ENCODE data around the gene MDN1. TPM values are rescaled to one million over a fixed set of nuclear protein-coding genes. Genes with fewer than 3 reads are reported as not detected.
A peak's percentile ranks its signal among the peaks of the same experiment; 100 is the strongest.

Gene MDN1, protein sequence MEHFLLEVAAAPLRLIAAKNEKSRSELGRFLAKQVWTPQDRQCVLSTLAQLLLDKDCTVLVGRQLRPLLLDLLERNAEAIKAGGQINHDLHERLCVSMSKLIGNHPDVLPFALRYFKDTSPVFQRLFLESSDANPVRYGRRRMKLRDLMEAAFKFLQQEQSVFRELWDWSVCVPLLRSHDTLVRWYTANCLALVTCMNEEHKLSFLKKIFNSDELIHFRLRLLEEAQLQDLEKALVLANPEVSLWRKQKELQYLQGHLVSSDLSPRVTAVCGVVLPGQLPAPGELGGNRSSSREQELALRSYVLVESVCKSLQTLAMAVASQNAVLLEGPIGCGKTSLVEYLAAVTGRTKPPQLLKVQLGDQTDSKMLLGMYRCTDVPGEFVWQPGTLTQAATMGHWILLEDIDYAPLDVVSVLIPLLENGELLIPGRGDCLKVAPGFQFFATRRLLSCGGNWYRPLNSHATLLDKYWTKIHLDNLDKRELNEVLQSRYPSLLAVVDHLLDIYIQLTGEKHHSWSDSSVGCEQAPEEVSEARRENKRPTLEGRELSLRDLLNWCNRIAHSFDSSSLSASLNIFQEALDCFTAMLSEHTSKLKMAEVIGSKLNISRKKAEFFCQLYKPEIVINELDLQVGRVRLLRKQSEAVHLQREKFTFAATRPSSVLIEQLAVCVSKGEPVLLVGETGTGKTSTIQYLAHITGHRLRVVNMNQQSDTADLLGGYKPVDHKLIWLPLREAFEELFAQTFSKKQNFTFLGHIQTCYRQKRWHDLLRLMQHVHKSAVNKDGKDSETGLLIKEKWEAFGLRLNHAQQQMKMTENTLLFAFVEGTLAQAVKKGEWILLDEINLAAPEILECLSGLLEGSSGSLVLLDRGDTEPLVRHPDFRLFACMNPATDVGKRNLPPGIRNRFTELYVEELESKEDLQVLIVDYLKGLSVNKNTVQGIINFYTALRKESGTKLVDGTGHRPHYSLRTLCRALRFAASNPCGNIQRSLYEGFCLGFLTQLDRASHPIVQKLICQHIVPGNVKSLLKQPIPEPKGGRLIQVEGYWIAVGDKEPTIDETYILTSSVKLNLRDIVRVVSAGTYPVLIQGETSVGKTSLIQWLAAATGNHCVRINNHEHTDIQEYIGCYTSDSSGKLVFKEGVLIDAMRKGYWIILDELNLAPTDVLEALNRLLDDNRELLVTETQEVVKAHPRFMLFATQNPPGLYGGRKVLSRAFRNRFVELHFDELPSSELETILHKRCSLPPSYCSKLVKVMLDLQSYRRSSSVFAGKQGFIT (N-terminal part only)
- polyA plus RNA-seq (2012; ENCODE audit: insufficient read depth, insufficient read length, low read depth): 51.2 TPM

DNA sequence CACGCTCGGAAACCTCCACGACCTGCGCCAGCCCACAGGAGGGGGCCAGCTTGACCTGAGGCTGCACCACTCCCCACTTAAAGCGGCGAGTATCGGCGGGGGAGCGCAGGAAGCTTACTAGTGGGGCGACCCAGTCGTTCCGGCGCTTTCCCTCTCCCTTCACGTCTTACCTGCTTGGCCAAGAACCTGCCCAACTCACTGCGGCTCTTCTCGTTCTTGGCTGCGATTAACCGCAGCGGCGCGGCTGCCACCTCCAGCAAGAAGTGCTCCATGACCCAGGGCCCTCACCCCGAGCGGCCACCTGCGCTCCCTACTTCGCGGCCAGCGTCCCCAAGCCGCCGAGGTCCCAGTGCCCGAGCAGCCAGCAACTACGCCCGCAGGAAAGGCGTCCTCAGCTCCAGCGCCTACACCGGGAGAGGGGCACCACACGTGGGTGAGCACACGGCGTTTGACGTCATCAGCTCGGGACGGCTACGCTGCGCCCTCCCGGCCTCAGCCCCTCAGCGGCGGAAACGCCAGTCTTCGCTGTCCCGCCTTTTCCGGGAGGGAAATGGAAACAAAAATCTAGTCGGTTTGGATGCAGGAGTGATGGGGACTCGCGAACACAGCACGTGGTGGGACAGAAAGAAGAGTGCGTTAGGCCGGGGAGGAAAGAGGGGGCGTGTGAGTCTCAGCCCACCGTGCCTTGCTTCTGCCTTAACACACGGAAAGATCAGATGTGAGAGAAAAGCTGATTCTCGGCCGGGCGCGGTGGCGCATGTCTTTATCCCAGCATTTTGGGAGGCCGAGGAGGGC lies at the start of gene MDN1:
Gene MDN1, minus strand, starts transcription at position 459 of the 795 bp plus-strand sequence. Its CDS starts 187 bp downstream, at position 272.
- peak within 1 kb of the TSS; percentile 75 for H3K4me3 ChIP-seq (ENCODE audit: low read depth, low read length)
- H3K4me1 ChIP-seq: peaks cover 6% of the 10 kb centered on the region
- TF ChIP-seq, protein P1, sequence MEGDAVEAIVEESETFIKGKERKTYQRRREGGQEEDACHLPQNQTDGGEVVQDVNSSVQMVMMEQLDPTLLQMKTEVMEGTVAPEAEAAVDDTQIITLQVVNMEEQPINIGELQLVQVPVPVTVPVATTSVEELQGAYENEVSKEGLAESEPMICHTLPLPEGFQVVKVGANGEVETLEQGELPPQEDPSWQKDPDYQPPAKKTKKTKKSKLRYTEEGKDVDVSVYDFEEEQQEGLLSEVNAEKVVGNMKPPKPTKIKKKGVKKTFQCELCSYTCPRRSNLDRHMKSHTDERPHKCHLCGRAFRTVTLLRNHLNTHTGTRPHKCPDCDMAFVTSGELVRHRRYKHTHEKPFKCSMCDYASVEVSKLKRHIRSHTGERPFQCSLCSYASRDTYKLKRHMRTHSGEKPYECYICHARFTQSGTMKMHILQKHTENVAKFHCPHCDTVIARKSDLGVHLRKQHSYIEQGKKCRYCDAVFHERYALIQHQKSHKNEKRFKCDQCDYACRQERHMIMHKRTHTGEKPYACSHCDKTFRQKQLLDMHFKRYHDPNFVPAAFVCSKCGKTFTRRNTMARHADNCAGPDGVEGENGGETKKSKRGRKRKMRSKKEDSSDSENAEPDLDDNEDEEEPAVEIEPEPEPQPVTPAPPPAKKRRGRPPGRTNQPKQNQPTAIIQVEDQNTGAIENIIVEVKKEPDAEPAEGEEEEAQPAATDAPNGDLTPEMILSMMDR (IDR thresholded peaks at IDR 0.05; ENCODE audit: low read depth, low read length): no peak
- no peaks in the 10 kb centered on the region for H3K27me3 ChIP-seq
- H3K36me3 ChIP-seq: peaks cover 3% of the 10 kb centered on the region
- H3K9me3 ChIP-seq: no peaks in the 10 kb centered on the region
- peak; percentile 94 for DNase-seq

DNA sequence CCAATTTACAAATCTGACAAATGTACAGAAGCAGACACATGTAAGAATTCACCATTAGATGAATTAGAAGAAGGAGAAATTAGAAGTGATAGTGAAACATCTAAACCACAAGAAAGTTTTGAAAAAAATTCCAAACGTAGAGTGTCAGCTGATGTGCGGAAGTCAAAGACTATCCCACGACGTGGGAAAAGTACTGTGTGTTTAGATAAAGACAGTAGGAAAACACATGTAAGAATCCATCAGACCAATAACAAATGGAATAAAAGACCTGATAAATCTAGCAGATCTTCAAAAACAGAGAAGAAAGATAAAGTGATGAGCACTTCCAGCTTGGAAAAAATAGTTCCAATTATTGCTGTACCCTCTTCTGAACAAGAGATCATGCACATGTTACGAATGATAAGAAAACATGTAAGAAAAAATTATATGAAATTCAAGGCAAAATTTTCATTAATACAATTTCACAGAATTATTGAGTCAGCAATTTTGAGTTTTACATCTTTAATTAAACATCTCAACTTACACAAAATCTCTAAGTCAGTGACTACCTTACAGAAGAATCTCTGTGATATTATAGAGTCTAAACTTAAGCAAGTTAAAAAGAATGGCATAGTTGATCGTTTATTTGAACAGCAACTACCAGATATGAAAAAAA lies 46.6 kb upstream of the MDN1 start:
- TF ChIP-seq, protein P1 (IDR thresholded peaks at IDR 0.05; ENCODE audit: low read depth, low read length): no peak
- no peak for DNase-seq
- H3K27me3 ChIP-seq: no peaks in the 10 kb centered on the region

DNA sequence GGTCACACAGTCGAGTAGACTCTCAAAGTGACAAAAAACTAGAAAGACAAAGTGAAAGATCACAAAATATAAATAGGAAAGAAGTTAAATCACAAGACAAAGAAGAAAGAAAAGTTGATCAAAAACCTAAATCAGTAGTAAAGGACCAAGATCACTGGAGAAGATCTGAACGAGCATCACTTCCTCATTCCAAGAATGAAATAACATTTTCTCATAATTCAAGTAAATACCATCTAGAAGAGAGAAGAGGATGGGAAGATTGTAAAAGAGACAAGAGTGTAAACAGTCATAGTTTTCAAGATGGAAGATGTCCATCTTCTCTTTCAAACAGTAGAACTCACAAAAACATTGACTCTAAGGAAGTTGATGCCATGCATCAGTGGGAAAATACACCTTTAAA lies 43.1 kb upstream of the MDN1 start:
- TF ChIP-seq, protein P1 (IDR thresholded peaks at IDR 0.05; ENCODE audit: low read depth, low read length): no peak
- DNase-seq: no peak
- no peaks in the 10 kb centered on the region for H3K27me3 ChIP-seq
- H3K4me3 ChIP-seq (ENCODE audit: low read depth, low read length): no peak overlapping the region
- H3K4me1 ChIP-seq: no peaks in the 10 kb centered on the region
- no peaks in the 10 kb centered on the region for H3K9me3 ChIP-seq
- H3K36me3 ChIP-seq: peaks cover 63% of the 10 kb centered on the region

More for the DNA sequence above, 46.6 kb upstream of the MDN1 start:
- H3K9me3 ChIP-seq: no peaks in the 10 kb centered on the region
- H3K36me3 ChIP-seq: peaks cover 63% of the 10 kb centered on the region
- no peaks in the 10 kb centered on the region for H3K4me1 ChIP-seq
- H3K4me3 ChIP-seq (ENCODE audit: low read depth, low read length): no peak overlapping the region

DNA sequence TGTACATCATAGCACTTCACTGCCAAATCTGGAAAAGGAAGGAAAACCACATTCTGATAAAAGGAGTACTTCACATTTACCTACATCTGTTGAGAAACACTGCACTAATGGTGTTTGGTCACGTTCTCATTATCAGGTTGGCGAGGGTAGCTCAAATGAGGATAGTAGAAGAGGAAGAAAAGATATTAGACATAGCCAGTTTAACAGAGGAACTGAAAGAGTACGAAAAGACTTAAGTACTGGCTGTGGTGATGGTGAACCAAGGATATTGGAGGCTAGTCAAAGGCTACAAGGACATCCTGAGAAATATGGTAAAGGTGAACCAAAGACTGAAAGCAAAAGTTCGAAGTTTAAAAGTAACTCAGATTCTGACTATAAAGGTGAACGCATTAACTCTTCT lies 42.7 kb upstream of the MDN1 start:
- Histone ChIP-seq H3K36me3 (peaks cover 63% of the 10 kb centered on the region), H3K4me3 (ENCODE audit: low read depth, low read length) (no peak overlapping the region), H3K4me1 (no peaks in the 10 kb centered on the region), H3K27me3 (no peaks in the 10 kb centered on the region), H3K9me3 (no peaks in the 10 kb centered on the region)
- TF ChIP-seq, protein P1 (IDR thresholded peaks at IDR 0.05; ENCODE audit: low read depth, low read length): no peak
- DNase-seq: no peak

DNA sequence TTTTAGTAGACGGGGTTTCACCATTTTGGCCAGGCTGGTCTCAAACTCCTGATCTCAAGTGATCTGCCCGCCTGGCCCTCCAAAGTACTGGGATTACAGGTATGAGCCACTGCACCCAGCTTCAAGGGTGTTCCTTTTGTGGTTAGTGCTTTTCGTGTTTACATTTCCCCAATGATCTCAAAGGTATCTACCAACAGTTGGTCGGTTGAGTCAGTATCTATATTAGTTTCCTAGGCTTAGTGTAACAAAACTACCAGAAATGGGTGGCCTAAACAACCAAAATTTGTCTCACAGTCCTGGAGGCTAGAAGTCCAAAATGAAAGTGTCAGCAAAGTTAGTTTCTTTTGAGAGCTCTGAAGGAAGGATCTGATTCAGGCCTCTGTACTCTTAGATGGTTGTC lies 40.1 kb upstream of the MDN1 start:
- TF ChIP-seq, protein P1 (IDR thresholded peaks at IDR 0.05; ENCODE audit: low read depth, low read length): no peak
- no peak overlapping the region for H3K4me3 ChIP-seq (ENCODE audit: low read depth, low read length)
- DNase-seq: no peak
- H3K4me1 ChIP-seq: no peaks in the 10 kb centered on the region
- no peaks in the 10 kb centered on the region for H3K9me3 ChIP-seq
- H3K36me3 ChIP-seq: peaks cover 62% of the 10 kb centered on the region
- H3K27me3 ChIP-seq: no peaks in the 10 kb centered on the region
